Kidney (tissue), 14 donors: ENCODE results near the gene PRM3. TPM values are rescaled to one million over a fixed set of nuclear protein-coding genes. Genes with fewer than 3 reads are reported as not detected.

Experiments used
- DNase-seq, 5 donors: peaks; one replicate each; pipeline ENCODE4 v3.0.0-alpha.2; 2013 to 2020
- FAIRE-seq: peaks from 2 replicates; lab custom pipeline; 2012; peaks lifted over from hg19 to GRCh38; lab: Jason Lieb, UNC
- H3K27ac ChIP-seq, 2 donors: one replicate each; pipeline ENCODE4 v1.7.0; 2013; ENCODE audit warnings: low read depth in 2 of 2, low read length in 2 of 2, inconsistent platforms in 1 of 2
- H3K27me3 ChIP-seq: one replicate; pipeline ENCODE4 v1.7.1; 2013; ENCODE audit warnings: low read length, inconsistent platforms; ENCODE audit not compliant: control insufficient read depth, insufficient read depth
- H3K36me3 ChIP-seq, 3 donors: one replicate each; pipeline versions ENCODE4 v1.7.0 to v1.7.1; 2013; ENCODE audit warnings: low read length in 3 of 3, control low read depth in 1 of 3, inconsistent platforms in 1 of 3; ENCODE audit not compliant: insufficient read depth in 3 of 3, control insufficient read depth in 2 of 3
- H3K4me1 ChIP-seq, 3 donors: one replicate each; pipeline versions ENCODE4 v1.7.0 to v1.7.1; 2013; ENCODE audit warnings: low read length in 3 of 3, inconsistent platforms in 1 of 3, low read depth in 1 of 3; ENCODE audit not compliant: control insufficient read depth in 2 of 3, insufficient read depth in 2 of 3
- H3K4me3 ChIP-seq, 3 donors: one replicate each; pipeline versions ENCODE4 v1.7.0 to v1.8.1; 2013; ENCODE audit warnings: low read length in 3 of 3, control low read depth in 1 of 3, inconsistent platforms in 1 of 3
- H3K9ac ChIP-seq, 3 donors: one replicate each; pipeline versions ENCODE4 v1.7.0 to v1.7.1; 2013; ENCODE audit warnings: low read length in 3 of 3, control low read depth in 1 of 3, inconsistent platforms in 1 of 3
- H3K9me3 ChIP-seq, 3 donors: one replicate each; pipeline versions ENCODE4 v1.7.0 to v1.7.1; 2013; ENCODE audit warnings: low read length in 3 of 3, control low read depth in 1 of 3, inconsistent platforms in 1 of 3; ENCODE audit not compliant: control insufficient read depth in 2 of 3, insufficient read depth in 1 of 3
- intact Hi-C: fragments of 100-400 bp; cut with DNase I; formaldehyde crosslinking; loops from one replicate; pipeline ENCODE4 v1.11.1; 2022
- polyA plus RNA-seq: library from polyadenylated mRNA; stranded (reverse); fragments of 350-450 nt; fragmentation: Illumina TruSeq; extraction: RNeasy Lipid Tissue Mini Kit (QIAGEN cat#74804); gene quantifications from one replicate; pipeline ENCODE4 v1.2.3, GENCODE V29; 2014; ENCODE audit warnings: low read depth, low replicate concordance; ENCODE audit not compliant: insufficient read depth
- total RNA-seq: library from RNA; stranded (reverse); fragmentation: NEBNext Ultra II Directional; extraction: Animal tissue kit (Norgen Biotek cat#: 25700); gene quantifications from one replicate; pipeline ENCODE4 v1.2.1, GENCODE V29; 2021
- TF ChIP-seq, protein P1 (sequence below): IDR thresholded peaks from 3 replicates; pipeline ENCODE4 v1.5.1; 2012; ENCODE audit warnings: mild to moderate bottlenecking, moderate library complexity, borderline replicate concordance; ENCODE audit not compliant: insufficient read depth; ENCODE audit errors: extremely low read depth
- donor health status: control.
- donor health status: control.
- donor health status: control.
- donor health status: control.
- donor health status: control.
- donor health status: DM: yes; HTN: yes; CAD: no.
- donor health status: Normal renal cell carcinoma (clear cell type).

PRM3 gene
- total and polyA plus RNA-seq, 2 donors from 2014 or later: not detected

DNA sequence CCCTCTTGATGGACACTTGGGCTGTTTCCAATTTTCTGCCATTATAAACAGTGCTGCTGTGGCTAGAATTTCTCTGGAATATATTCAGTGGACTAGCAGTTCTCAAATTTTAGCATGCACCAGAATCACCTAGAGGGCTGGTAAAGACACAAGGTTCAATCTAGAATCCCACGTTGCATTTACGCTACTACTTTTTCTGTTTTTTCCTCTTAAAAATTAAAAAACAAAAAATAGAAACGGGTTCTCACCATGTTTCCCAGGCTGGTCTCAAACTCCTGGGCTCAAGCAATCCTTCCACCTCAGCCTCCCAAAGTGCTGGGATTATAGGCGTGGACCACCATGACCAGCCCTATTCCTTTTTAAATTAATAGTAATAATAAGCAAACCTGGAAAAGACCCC, 22.2 kb upstream of the PRM3 start:
- H3K27me3 ChIP-seq: no peaks in the 10 kb centered on the region
- no peaks in the 10 kb centered on the region for H3K9me3 ChIP-seq
- no peak overlapping the region for H3K27ac ChIP-seq
- TF ChIP-seq, protein P1, sequence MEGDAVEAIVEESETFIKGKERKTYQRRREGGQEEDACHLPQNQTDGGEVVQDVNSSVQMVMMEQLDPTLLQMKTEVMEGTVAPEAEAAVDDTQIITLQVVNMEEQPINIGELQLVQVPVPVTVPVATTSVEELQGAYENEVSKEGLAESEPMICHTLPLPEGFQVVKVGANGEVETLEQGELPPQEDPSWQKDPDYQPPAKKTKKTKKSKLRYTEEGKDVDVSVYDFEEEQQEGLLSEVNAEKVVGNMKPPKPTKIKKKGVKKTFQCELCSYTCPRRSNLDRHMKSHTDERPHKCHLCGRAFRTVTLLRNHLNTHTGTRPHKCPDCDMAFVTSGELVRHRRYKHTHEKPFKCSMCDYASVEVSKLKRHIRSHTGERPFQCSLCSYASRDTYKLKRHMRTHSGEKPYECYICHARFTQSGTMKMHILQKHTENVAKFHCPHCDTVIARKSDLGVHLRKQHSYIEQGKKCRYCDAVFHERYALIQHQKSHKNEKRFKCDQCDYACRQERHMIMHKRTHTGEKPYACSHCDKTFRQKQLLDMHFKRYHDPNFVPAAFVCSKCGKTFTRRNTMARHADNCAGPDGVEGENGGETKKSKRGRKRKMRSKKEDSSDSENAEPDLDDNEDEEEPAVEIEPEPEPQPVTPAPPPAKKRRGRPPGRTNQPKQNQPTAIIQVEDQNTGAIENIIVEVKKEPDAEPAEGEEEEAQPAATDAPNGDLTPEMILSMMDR: no peak
- no peaks in the 10 kb centered on the region for H3K36me3 ChIP-seq
- H3K4me3 ChIP-seq: no peak overlapping the region
- intact Hi-C loops: no loop called here
- no peak for FAIRE-seq
- peaks cover 0 to 19% (median 8%) of the 10 kb centered on the region in 3 donors for H3K4me1 ChIP-seq
- H3K9ac ChIP-seq: no peak overlapping the region
- no peak for DNase-seq

DNA sequence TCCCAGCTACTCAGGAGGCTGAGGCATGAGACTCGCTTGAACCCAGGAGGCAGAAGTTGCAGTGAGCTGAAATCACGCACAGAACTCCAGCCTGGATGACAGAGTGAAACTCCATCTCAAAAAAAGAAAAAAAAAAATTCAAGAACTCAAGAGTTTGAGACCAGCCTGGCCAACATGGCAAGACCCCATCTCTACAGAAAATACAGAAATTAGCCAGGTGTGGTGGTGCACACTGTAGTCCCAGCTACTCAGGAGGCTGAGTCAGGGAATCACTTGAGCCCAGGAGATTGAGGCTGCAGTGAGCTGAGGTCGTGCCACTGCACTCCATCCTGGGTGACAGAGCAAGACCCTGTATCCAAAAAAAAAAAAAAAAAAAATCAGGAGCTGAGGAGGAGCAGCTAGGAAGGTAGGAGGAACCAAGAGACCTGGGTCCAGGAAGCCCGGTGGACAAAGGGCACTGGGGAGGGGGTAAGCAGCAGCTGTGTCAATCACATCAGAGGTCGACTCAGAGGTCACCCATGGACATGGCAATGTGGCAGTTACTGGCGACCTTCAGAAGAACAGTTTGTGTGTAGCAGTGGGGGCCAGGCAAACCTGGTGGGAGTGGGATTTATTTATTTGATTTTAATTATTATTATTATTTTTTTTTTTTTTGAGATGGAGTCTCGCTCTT, 18.8 kb upstream of the PRM3 start:
- Histone ChIP-seq H3K4me1 (peaks cover 0 to 14% (median 8%) of the 10 kb centered on the region in 3 donors), H3K9ac (no peak overlapping the region), H3K9me3 (no peaks in the 10 kb centered on the region), H3K27ac (no peak overlapping the region), H3K27me3 (no peaks in the 10 kb centered on the region), H3K4me3 (no peak overlapping the region), H3K36me3 (no peaks in the 10 kb centered on the region)
- FAIRE-seq: no peak
- TF ChIP-seq, protein P1: no peak
- peak in 1 of 5 donors; percentile 36 for DNase-seq
- intact Hi-C loops: no loop called here

DNA sequence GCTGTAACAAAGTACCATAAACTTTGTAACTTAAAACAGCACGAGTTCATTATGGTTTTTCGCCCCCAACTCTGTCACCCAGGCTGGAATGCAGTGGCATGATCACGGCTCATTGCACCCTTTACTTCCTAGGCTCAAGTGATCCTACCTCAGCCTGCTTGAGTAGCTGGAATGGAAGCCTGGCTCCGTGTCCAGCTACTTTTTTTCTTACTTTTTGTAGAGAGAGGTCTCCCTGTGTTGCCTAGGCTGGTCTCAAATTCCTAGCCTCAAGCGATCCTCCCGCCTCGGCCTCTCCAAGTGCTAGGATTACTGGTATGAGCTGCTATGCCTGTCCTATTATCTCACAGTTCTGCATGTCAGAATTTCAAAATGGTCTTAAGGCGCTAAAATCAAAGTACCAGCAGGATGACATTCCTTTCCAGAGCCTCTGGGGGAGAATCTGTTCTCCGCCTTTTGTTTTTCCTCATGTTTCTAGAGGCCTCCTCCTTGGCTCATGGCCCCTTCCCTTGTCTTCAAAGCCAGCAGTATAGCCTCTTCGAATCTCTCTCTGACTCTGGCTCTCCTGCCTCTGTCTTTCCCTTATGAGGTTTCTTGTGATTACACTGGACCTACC, 17.8 kb upstream of the PRM3 start:
- Histone ChIP-seq H3K36me3 (no peaks in the 10 kb centered on the region), H3K4me3 (no peak overlapping the region), H3K27me3 (no peaks in the 10 kb centered on the region), H3K9ac (no peak overlapping the region), H3K4me1 (peaks cover 0 to 4% (median 4%) of the 10 kb centered on the region in 3 donors), H3K9me3 (no peaks in the 10 kb centered on the region), H3K27ac (no peak overlapping the region)
- TF ChIP-seq, protein P1: no peak
- peak in 4 of 5 donors; percentile 68 to 92 (median 86) for DNase-seq
- intact Hi-C loops: no loop called here
- FAIRE-seq: no peak
